ENCODE results near the gene EPHB4.
"Not testable (repeated sequence)": the region's sequence is repeated elsewhere in the genome, so short reads cannot be mapped to it uniquely, and the experiment has no call there.

The EPHB4 gene

GRCh38 chr7:100819586-100819985, 7.7 kb downstream of the EPHB4 start:
- no peak for TF ChIP-seq CTCF (IDR thresholded peaks at IDR 0.05; ENCODE audit: control insufficient read depth, extremely low read depth, insufficient read depth)
- H3K4me3 ChIP-seq (ENCODE audit: low read depth, low read length) = no peak overlapping the region
- no peak for DNase-seq (ENCODE audit: low read depth)

- no peak for TF ChIP-seq CTCF (IDR thresholded peaks at IDR 0.05; ENCODE audit: control insufficient read depth, extremely low read depth, insufficient read depth)
- H3K4me3 ChIP-seq (ENCODE audit: low read depth, low read length) = no peak overlapping the region
- no peak for DNase-seq (ENCODE audit: low read depth)
Measured at GRCh38 chr7:100818825-100819224, 8.5 kb downstream of the EPHB4 start.

- DNase-seq (ENCODE audit: low read depth) = no peak
- no peak for TF ChIP-seq CTCF (IDR thresholded peaks at IDR 0.05; ENCODE audit: control insufficient read depth, extremely low read depth, insufficient read depth)
Measured at GRCh38 chr7:100818366-100818765, 9.0 kb downstream of the EPHB4 start.

GRCh38 chr7:100817097-100817496, 10.2 kb downstream of the EPHB4 start:
- no peak for DNase-seq (ENCODE audit: low read depth)
- TF ChIP-seq CTCF (IDR thresholded peaks at IDR 0.05; ENCODE audit: control insufficient read depth, extremely low read depth, insufficient read depth) = no peak
- H3K4me3 ChIP-seq (ENCODE audit: low read depth, low read length) = no peak overlapping the region

More at GRCh38 chr7:100818366-100818765, 9.0 kb downstream of the EPHB4 start:
- no peak overlapping the region for H3K4me3 ChIP-seq (ENCODE audit: low read depth, low read length)

- DNase-seq (ENCODE audit: low read depth); H3K4me3 ChIP-seq (ENCODE audit: low read depth, low read length): not testable (repeated sequence)
Measured at GRCh38 chr7:100816515-100816914, 10.8 kb downstream of the EPHB4 start.

GRCh38 chr7:100812729-100813128, 14.6 kb downstream of the EPHB4 start:
- H3K4me3 ChIP-seq (ENCODE audit: low read depth, low read length) = no peak overlapping the region
- TF ChIP-seq CTCF (IDR thresholded peaks at IDR 0.05; ENCODE audit: control insufficient read depth, extremely low read depth, insufficient read depth) = no peak
- no peak for DNase-seq (ENCODE audit: low read depth)

- TF ChIP-seq CTCF (IDR thresholded peaks at IDR 0.05; ENCODE audit: control insufficient read depth, extremely low read depth, insufficient read depth) = no peak
- DNase-seq (ENCODE audit: low read depth) = no peak
- no peak overlapping the region for H3K4me3 ChIP-seq (ENCODE audit: low read depth, low read length)
Measured at GRCh38 chr7:100811480-100811879, 15.8 kb downstream of the EPHB4 start.

All from LNCaP clone FGC (cell line).